ENCODE measurements around the gene NCOA5.
"Not testable (repeated sequence)": the region's sequence is repeated elsewhere in the genome, so short reads cannot be mapped to it uniquely, and the experiment has no call there.

NCOA5 gene

DNA sequence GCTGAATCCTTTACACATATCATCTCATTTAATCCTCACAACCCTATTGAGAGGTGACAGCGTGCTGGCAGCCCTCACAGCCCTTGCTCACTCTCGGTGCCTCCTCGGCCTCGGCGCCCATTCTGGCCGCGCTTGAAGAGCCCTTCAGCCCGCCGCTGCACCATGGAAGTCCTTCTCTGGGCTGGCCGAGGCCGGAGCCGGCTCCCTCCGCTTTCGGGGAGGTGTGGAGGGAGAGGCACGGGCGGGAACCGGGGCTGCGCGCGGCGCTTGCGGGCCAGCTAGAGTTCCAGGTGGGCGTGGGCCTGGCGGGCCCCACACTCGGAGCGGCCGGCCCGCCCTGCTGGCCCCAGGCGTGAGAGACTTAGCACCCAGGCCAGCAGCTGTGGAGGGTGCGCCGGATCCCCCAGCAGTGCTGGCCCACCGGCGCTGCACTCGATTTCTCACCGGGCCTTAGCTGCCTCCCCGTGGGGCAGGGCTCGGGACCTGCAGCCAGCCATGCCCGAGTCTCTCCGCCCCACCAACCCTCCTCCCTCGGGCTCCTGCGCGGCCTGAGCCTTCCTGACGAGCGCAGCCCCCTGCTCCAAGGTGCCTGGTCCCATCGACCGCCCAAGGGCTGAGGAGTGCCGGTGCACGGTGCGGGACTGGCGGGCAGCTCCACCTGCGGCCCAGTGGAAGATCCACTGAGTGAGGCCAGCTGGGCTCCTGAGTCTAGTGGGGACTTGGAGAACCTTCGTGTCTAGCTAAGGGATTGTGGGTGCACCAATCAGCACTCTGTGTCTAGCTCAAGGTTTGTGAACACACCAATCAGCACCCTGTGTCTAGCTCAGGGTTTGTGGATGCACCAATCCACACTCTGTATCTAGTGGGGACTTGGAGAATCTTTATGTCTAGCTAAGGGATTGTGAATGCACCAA lies 2.1 kb upstream of the NCOA5 start:
- not testable (repeated sequence) for DNase-seq (ENCODE audit: low read depth, low spot score)

DNA sequence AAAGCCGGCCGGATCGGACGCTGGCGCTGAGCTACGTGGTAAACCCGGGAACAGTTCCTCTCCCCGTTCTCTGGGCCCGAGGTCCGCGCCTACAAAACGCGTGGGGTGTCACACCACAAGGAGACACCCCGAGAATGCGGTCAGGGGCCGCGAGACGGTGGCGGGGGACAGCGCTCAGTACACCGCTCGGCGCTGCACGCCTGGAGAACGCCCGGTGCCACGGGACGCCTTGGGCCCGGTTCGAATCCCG lies 670 bp downstream of the NCOA5 start:
- no peak for DNase-seq (ENCODE audit: low read depth, low spot score)

DNA sequence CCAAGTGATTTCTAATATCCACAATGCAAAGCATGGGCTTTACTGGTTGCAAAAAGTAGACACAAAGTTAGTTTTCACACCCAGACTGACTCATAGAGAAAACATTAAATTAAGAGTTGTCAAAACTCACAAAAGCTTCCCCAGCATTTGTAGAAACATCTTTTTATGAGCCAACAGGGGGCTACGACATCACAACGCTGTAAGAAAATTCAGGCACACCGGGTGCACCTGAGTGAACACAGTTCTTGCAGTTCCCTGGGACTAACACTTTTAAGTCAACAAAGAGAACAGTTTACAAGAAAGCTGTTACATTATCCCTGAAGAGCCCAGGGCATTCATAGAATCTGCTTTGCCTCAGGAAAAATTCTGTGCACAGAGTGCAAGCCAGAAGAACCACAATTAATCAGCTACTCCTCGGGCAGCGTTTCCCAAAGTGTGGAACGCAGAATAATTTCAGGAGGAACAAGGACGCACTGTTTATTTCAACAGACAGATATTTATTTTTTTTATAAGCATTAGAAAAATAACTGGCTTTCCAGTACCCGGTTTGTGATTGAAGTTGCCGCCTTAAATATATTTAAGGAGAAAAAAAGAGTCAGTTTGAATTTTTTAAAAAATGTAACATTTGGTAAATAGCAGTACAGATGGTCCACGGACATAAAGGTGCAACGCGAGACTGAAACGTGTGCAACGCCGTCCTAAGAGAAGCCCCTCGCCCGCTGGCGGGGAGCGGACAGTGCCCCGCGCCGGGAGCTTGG lies 1.2 kb downstream of the NCOA5 start:
- peak; percentile 49 for DNase-seq (ENCODE audit: low read depth, low spot score)

DNA sequence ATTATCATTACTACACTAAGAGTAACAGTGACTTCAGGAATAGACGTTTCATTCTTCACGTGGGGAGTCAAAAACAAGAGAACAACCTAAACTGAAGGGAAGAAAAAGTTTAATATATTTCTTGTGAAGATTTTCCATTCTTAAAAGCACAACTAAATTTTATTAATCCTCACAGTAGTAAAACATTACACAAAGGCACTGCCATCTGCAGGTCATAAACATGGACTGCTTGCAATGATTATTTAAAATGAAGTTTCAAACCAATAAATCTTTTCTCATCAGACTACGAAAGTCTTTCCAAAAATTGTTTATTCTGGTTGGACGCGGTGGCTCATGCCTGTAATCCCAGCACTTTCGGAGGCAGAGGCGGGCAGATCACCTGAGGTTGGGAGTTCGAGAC lies 2.6 kb downstream of the NCOA5 start:
- DNase-seq (ENCODE audit: low read depth, low spot score) = no peak

DNA sequence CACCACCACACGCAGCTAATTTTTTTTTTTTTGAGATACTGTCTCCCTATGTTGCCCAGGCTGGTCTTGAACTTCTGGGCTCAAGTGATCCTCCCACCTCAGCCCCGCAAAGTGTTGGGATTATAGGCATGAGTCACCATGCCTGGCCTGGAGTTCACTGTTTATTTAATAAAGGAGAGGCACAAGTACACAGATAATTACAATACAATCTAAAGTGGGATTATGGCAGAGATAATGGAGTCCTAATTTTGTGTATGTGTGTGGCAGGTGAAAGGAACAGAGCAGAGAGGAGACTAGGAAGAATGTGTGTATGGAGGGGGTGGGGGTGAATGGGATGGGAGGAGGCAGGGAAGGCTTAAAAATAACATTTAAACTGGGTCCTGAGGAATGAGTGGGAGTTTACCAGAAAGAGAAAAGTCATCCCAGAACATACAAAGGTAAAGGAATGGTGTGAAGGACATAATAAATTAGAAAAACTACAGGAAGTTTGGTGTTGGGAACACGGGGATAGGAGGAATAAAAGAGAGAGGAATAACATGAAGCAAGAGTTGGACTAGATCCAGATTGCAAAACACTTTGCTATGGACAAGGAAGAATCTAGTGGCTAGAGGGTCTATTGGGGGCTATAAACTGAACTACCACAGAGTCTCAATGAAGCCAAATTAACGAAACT lies 4.4 kb downstream of the NCOA5 start:
- peak; percentile 19 for DNase-seq (ENCODE audit: low read depth, low spot score)

DNA sequence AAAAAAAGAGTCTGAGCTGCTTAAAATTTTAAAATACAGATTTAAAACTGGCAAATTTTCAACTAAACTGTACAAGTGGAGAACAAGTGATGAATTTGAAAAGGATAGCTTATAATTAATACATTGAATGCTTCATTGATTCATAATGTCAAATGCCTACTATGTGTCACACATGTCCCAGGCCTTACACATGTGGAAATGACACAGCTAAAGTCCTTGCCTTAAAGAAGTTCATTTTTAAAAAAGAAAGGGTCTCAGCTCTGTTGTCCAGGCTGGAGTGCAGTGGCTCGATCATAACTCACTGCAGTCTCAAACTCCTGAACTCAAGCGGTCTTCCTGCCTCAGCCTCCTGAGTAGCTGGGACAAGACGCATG lies 5.0 kb downstream of the NCOA5 start:
- DNase-seq (ENCODE audit: low read depth, low spot score) = no peak

DNA sequence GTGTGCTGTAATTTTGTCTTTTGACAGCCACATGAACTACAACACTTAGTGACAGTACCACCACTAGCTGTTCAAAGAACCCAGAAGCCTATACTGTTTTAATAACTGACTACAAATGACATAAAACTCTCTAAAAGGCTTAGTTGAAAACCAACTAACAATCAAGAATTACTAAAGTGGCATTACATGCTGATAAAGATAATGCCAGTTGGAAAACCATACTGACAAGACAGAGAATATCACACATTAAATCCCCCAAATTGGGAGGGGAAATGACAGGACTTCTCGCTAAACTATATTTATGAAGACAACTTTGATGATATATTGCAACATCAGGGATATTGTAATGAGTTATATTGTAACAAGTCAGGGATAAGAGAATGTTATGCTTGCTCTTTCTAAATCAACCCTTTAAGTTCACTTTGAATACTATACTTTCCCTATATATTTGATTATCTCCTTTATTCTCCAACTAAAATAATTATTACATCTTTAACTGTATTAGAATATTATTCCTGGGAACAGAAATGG lies 6.2 kb downstream of the NCOA5 start:
- no peak for DNase-seq (ENCODE audit: low read depth, low spot score)

DNA sequence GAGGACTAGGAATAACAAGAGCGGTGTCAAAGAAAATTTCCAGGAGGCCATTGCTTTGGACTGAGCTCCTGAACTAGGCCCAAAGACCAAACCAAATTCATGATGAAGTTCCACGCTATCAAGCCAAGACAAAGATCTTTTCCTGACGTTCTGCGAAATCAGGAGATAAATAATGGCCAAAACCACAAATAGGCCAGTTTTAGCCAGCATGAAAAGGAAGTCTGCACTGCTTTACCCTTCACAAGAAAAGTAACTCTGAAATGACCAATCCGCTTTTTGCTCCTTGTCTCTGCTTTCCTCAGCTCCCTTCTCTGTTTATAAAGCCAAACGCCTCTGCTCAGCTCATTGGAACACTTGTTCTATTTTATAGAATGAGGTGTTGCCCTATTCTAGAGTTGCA lies 6.7 kb downstream of the NCOA5 start:
- no peak for DNase-seq (ENCODE audit: low read depth, low spot score)

DNA sequence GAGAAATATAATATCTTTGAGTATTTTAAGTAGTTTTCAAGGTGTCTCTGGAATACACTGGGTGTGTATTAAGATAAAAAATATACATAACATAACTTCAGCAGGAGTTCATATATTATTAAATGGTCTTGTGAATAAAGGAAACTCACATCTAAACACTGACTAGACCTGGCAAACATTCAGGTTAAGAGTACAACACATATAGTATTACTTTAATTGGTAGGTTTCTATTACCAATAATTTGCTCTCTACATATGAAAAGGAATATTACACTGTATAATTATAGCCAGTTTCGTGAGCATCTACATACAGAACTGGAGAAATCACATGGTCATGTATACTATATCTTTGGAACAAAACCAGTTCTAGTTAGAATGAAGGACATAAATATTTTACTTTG lies 8.7 kb downstream of the NCOA5 start:
- no peak for DNase-seq (ENCODE audit: low read depth, low spot score)

DNA sequence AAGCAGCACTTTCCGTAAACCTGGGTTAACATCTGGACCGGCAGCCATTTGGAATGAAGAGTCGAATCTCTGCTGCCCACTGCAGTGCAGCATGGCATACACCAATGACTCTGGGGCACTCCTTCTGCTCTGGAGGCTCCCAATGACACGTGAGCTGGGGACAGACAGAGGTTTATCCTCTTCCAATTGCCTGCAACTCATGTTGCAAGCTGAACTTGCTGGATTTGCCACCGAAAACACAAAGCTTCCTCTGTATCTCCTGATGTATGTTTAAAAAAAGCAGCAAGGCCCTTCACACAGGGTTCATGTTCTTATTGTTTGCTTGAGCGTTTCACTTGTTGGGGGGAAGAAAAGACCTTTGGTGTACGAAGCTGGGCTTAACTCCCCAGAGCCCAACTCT lies 10.8 kb downstream of the NCOA5 start:
- no peak for DNase-seq (ENCODE audit: low read depth, low spot score)

DNA sequence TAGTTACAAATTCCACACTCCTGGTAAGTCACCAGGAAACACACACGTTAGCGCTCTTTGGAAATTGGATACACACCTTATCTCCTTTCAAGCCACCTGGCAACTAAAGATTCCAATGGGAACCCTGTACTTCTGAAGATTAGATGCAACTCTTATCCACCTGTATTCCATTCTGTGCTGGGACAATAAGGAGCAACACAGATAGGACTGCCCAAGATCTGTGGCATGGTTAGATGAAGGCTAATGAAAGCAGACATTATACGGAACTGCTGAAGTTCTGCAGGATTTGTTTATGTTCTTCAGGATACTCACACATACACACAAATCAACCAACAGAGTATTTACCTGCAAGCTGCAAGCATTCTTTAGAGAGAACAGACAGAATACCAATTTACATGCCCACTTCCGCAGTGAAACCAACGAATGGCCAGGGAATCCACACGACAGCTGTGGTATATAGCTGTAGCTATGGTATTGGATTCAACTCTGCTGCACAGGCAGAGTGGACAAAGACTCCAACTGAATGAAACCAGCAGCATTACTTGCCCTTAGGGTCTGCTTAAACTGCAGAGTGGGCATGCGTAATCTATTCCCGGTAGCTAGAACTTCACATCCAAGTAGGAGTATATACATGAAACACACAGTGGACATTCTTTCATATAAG lies 12.0 kb downstream of the NCOA5 start:
- no peak for DNase-seq (ENCODE audit: low read depth, low spot score)

DNA sequence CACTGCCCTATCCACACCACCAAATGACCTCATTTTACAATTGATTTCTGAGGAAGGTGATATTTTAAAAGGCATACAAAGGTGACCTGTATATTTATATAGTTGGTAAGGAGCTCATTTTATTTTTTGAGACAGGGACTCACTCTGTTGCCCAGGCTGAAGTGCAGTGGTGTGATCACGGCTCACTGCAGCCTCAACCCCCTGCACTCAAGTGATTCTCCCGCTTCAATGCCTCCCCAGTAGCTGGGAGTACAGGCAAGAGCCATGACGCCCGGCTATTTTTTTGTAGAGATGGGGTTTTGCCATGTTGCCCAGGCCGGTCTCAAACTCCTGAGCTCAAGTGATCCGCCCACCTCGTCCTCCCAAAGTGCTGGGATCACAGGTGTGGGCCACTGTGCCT lies 13.0 kb downstream of the NCOA5 start:
- no peak for DNase-seq (ENCODE audit: low read depth, low spot score)

DNA sequence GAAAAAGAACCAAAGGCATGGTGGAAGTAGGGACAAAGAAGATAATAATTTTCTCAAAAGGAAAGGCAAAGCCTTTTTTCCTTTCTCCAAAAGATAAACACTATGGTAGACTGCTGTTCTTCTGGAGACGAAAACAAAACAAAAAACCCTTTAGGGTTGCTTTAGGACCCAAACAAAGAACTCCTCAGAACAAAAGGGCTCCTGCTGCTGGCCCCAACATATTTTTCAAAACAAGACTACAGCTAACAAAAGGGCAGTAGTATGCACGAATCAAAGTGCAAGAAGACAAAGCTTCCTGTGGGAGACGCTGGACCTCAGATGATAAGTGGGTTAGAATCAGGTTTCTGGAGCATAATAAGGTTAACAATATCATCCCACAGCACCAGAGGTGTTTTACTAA lies 15.8 kb downstream of the NCOA5 start:
- no peak for DNase-seq (ENCODE audit: low read depth, low spot score)

DNA sequence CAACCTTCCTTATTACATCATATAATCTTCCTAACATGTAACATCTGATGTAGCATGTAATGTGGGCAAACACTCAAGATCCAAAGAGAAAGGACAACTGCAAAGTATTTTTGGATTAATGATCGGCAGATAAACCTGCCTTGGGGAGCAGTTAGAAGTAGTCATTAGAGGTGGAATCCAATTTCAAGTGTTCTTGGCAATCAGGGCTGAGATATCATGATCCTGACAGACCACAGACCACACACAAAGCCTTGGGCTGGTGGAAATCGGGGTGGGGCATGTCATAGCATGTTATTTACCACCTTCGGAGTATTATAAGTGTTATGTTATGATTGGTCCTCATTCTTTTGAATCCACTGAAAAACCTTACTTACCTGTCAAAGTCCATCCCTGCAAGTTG lies 16.3 kb downstream of the NCOA5 start:
- peak; percentile 30 for DNase-seq (ENCODE audit: low read depth, low spot score)

DNA sequence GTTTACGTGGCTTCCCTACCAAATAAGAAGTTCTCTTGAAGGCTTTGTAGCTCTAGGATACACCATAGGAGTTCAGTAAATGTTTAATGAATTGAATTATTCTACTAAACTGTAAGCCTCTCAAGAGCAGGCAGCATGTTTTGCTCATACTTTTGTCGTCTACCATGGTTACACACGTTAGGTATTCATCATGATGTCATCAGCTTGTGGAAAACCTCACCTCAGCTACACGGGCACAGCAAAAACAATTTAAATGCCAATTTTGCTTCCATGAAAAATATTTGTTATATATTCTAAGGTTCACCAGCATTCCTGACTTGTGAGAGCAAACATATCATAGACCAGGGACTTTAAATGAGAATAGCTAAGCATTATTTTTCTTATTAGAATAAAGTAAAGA lies 16.7 kb downstream of the NCOA5 start:
- no peak for DNase-seq (ENCODE audit: low read depth, low spot score)

DNA sequence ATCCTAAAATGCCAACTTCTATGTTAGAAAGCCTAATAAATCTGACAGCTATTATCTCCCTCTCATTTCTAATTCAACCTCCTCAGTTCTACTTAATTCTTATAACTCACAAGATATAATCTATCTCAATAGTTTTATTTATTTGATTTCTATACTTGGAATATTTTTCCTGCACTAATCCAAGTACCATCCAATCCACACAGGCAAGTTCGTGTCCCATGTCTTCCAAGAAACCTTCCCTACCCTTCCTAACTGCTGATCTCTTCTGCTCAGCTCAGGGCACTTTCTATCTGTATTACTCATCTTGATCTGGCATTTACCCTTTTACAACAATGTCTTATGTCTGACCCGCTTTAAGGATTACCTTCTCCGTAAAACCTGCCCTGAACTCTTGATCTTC lies 18.2 kb downstream of the NCOA5 start:
- DNase-seq (ENCODE audit: low read depth, low spot score) = no peak

DNA sequence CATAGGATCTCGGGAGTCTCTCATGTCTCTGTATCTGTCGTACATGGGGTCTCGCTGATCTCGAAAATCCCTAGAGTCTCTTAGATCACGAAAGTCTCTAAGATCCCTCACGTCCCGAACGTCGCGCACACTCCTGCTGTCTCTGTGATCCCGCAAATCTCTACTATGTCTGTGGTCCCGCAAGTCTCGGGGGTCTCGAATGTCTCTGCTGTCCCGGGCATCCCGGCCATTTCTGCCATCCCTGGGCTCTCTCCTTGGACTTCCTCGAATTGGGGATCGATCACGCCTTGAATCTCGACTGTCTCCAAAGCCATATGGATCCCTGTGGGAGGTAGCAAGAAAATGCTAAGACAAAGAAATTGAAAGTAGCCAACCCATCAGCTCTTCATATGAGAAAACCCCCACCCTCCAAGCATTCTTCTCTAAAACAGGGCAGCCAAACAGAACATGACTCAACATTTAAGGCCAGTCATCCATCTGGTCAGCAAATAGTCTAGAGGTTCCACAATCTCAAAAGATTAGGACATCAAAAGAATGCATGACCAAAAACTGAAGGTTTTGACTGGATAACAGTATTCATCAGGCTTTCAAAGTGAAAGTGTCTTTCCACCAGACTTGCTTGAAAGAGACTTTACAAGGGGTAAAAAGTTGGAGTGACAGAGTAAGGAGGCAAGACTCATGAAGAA lies 19.4 kb downstream of the NCOA5 start:
- peak; percentile 73 for DNase-seq (ENCODE audit: low read depth, low spot score)

DNA sequence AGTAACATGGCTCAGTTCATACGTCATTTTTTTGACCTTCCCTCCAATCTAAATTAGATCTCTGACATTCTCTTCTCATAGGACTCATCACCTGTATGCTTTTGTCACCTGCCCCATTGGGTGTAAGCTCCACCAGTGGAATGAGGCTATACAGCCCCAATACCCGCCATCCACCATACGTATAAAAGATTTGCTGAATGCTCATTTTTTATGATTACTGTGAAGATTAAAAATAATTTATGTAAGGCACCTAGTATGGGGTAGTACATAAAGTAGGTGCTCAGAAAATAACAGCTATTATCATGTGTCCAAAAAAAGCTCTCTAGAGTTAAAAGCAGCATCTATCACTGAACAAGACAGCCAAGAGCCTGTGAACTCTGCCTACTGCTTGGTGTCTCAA lies 24.1 kb downstream of the NCOA5 start:
- no peak for DNase-seq (ENCODE audit: low read depth, low spot score)

DNA sequence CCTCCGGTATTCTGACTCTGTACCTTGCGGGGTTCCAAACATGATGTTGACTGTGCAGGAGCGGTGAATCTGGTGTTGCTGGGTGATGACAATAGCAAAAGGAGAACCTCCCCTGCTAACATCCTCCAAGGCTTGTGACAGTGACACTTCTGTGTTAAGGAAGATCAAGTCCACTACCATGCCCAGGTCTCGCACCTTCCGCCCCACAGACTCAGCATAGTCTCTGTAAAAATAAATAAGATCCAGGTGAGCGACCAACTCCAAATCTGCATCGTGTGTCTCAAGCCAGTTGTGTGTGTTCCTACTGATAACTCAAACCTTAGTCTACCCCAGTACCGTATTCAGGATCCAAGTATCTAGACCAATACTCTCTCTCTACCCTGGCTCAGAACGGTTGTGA lies 24.8 kb downstream of the NCOA5 start:
- no peak for DNase-seq (ENCODE audit: low read depth, low spot score)

DNA sequence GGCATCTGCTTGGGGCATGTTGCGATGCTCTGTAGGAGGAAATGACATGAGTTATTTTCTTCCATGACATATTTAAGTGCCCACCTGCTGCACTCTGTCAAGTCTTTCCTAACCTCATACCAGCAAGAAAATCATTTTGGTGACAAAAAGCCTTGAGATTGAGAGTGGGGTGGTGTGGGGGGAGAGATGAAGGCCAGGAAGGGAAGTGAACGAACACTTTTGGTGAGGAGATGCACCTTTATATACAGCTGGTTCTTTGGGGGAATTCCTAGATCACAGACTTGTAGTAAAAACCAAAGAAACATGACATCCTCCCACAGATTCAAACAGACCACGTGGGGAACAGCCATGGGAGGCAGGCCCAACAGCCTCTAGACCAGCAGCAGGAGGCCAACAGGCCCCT lies 26.1 kb downstream of the NCOA5 start:
- DNase-seq (ENCODE audit: low read depth, low spot score) = no peak

DNA sequence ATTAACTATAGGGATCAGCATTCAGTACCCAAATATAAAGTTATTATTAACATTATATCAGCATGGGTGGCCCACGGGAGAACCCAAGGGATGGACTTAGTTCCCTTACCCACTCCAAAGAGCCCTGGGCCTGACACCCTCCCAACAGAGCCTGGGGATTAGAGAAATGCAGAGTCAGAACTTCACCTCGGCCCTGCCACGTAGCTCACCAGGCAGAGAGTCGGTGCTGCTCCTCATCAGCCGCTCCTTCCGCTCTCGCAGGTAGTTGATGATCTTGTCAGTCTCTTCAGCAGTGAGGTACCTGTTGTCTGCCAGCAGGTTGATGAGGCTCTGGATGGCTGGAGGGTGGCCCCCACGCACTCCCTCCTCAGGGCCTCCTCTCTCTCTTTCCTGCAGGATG lies 26.6 kb downstream of the NCOA5 start:
- DNase-seq (ENCODE audit: low read depth, low spot score) = no peak

DNA sequence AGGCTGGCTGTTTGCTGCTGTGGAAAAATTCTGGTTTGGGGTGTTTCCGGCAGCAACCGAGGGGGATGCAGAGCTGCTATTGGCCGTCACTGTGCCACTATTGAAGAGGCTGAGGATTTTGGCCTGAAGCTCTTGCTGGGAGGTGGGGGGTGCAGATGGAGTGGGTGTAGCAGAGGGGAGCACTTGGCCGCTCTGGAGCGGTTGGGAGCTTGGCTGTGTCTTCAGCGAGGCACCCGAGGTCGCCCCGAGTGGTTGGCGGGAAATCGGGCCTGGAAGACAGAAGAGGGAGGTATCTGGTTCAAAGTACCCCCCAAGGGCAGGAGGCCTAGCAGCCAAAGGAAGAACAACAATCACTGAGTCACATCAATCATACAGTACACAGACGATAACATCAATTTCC lies 27.1 kb downstream of the NCOA5 start:
- DNase-seq (ENCODE audit: low read depth, low spot score) = no peak

Data from astrocyte of the hippocampus (primary cell).